ENCODE measurements around the gene TBX1.

- TF ChIP-seq CTCF (IDR thresholded peaks at IDR 0.05) (no peak), POLR2A (IDR thresholded peaks at IDR 0.05) (no peak)
Measured at GRCh38 chr22:19782533-19782932, 22.0 kb downstream of the TBX1 start.

Data from prostate gland (tissue), 2 donors.